ENCODE results near the gene HAPSTR1. TPM values are rescaled to one million over a fixed set of nuclear protein-coding genes. Genes with fewer than 3 reads are reported as not detected.

Gene HAPSTR1
- total and polyA plus RNA-seq, 2 of the 8 experiments (the other 6 are each of a cell fraction or from before 2014, with no cell fraction given), result 11.9 to 66.1 TPM

DNA sequence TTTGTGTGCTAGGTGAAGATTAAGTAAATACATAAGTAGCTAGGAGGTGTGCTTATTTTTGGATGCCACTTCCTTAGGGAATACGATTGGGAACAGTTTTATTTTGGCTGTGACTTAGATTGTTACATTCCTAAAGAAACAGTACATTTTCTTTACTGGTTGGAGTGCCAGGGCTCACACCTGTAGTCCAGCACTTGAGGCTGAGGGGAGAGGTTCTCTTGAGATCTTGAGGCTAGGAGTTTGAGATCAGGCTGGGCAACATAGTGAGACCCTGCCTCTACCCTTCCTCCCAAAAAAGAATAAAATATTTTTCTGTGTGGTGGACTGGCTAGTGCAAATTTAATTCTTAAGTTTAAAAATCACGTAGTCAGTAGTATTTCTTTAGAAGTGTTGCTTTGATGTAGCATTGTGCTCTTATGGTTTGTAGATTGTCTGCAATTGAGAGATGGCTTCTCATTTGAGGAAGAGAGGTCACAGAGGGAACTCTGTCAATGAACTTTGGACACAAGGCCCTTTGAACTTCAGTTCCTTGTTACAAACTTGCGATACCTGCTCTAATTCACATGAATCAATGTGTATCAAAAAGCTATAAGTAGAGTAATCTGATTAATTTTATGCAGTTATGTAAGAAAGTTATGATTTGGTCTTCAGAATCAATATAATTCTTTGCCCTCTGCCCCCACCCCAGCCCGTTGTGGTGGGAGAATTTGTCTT is 7.1 kb downstream of the HAPSTR1 start:
- H2BK12ac ChIP-seq (ENCODE audit: low read depth, low read length), result no peak overlapping the region
- H3K4me1 ChIP-seq (replicated peaks in 1 of 4; ENCODE audit: control insufficient read depth in 3 of 4, insufficient read depth in 4 of 4, low read length in 3 of 4), result peaks cover 0 to 9% (median 5%) of the 10 kb centered on the region in 4 experiments; a peak in 3 of 7 replicates
- no peak overlapping the region for H2BK20ac ChIP-seq (ENCODE audit: low read length)
- H3K27ac ChIP-seq (ENCODE audit: low read depth, low read length), result no peak overlapping the region
- H2BK120ac ChIP-seq (replicated peaks; ENCODE audit: low read depth, low read length), result no peak overlapping the region
- H3K79me1 ChIP-seq (ENCODE audit: low read depth, low read length), result peaks cover 4% of the 10 kb centered on the region; the same call in 1 of the 2 replicates
- H2BK15ac ChIP-seq (ENCODE audit: low read length), result no peak overlapping the region
- H2BK5ac ChIP-seq (ENCODE audit: low read depth, low read length), result no peak overlapping the region
- H4K91ac ChIP-seq (replicated peaks; ENCODE audit: insufficient read length, low read length), result no peak overlapping the region
- peaks cover 6 to 60% (median 18%) of the 10 kb centered on the region in 4 experiments; a peak in 6 of 8 replicates for H3K36me3 ChIP-seq (ENCODE audit: control insufficient read depth in 2 of 4, insufficient read depth in 4 of 4, low read length in 3 of 4)
- H3K27me3 ChIP-seq (replicated peaks in 1 of 4; ENCODE audit: control insufficient read depth in 3 of 4, extremely low read depth in 1 of 4, insufficient read depth in 3 of 4, low read length in 3 of 4), result no peaks in the 10 kb centered on the region
- TF ChIP-seq TCF12 (IDR thresholded peaks at IDR 0.05; ENCODE audit: low read depth, low read length), result no peak
- TF ChIP-seq BRCA1 (IDR thresholded peaks at IDR 0.05; ENCODE audit: low read depth, low read length), result no peak
- TF ChIP-seq MAFK (IDR thresholded peaks at IDR 0.05; ENCODE audit: low read depth, low read length), result no peak
- no peak for TF ChIP-seq PHF8 (conservative IDR thresholded peaks at IDR 0.05; ENCODE audit: low read depth, low read length)
- TF ChIP-seq POLR2A (IDR thresholded peaks at IDR 0.05; ENCODE audit: control extremely low read depth in 1 of 2, low read depth in 2 of 2, low read length in 2 of 2), result peak in 1 of 2 experiments; percentile 25; a peak in 1 of 3 replicates
- no peak for TF ChIP-seq HDAC2 (IDR thresholded peaks at IDR 0.05; ENCODE audit: borderline replicate concordance in 1 of 2, low read depth in 2 of 2, low read length in 2 of 2)
- no peak for TF ChIP-seq JUND (IDR thresholded peaks at IDR 0.05; ENCODE audit: low read length)
- H3K23ac ChIP-seq (ENCODE audit: insufficient read length), result no peak overlapping the region
- no peak overlapping the region for H4K8ac ChIP-seq (ENCODE audit: extremely low read depth, insufficient read depth, low read length)
- ChIA-PET CTCF (ENCODE audit: partially characterized antibody) (interaction anchor here (2.5 kb wide), 1 partner anchor 85 kb away, joined by 5 read pairs; no protein-coding TSS in a partner anchor), POLR2A (ENCODE audit: partially characterized antibody) (interaction anchor here (1.1 to 9.2 kb wide), 4 partner anchors 12 to 48 kb away, joined by 3 to 94 read pairs (median 6); no protein-coding TSS in a partner anchor)
- H3K56ac ChIP-seq (replicated peaks; ENCODE audit: insufficient read length, low read depth, low read length), result no peak overlapping the region
- H3K23me2 ChIP-seq (ENCODE audit: low read depth, low read length), result no peaks in the 10 kb centered on the region
- no peak for DNase-seq (ENCODE audit: low read depth in 1 of 2, low spot score in 2 of 2)
- no peak overlapping the region for H3K9ac ChIP-seq (replicated peaks in 1 of 4; ENCODE audit: extremely low read depth in 1 of 4, low read depth in 3 of 4, low read length in 3 of 4)
- no peak overlapping the region for H2AFZ ChIP-seq (ENCODE audit: low read length)
- no peak overlapping the region for H3K14ac ChIP-seq (ENCODE audit: insufficient read length)
- no peak for FAIRE-seq
- no peak overlapping the region for H2AK5ac ChIP-seq (ENCODE audit: low read depth, low read length)
- H3K4me2 ChIP-seq (ENCODE audit: insufficient read depth in 1 of 2, low read depth in 2 of 2, low read length in 2 of 2), result no peak overlapping the region
- H4K20me1 ChIP-seq (replicated peaks in 1 of 2; ENCODE audit: control insufficient read depth in 1 of 2, insufficient read depth in 2 of 2, low read length in 2 of 2), result peaks cover 39 to 50% of the 10 kb centered on the region in 2 experiments
- peaks cover 60 to 100% of the 10 kb centered on the region in 2 experiments for H3K79me2 ChIP-seq (ENCODE audit: control insufficient read depth in 1 of 2, insufficient read depth in 2 of 2, low read length in 2 of 2)
- H3K9me3 ChIP-seq (ENCODE audit: insufficient read depth in 2 of 2, low read depth in 1 of 2, low read length in 1 of 2), result no peaks in the 10 kb centered on the region
- no peak overlapping the region for H3K4ac ChIP-seq (replicated peaks; ENCODE audit: insufficient read length, low read depth, low read length)
- no peak overlapping the region for H3K18ac ChIP-seq (ENCODE audit: extremely low read depth, low read length)
- H4K5ac ChIP-seq (ENCODE audit: insufficient read length, low read depth, low read length), result no peak overlapping the region
- H3K4me3 ChIP-seq (ENCODE audit: extremely low read depth in 1 of 4, insufficient read depth in 2 of 4, low read depth in 3 of 4, low read length in 4 of 4), result no peak overlapping the region
- WGBS, 2 experiments (ENCODE audit: extremely low coverage in 1 of 2, insufficient coverage in 1 of 2, insufficient read length in 1 of 2, insufficient replicate concordance in 2 of 2, low coverage in 1 of 2, low lambda C conversion rate in 2 of 2, missing lambda C conversion rate in 1 of 2), result 92% methylated on average over 4 of the region's 4 CpGs; no CpG with 5 or more reads in 1 of the 2 experiments

Measured in H1 (cell line).